ENCODE measurements around the gene WNK2. TPM values are rescaled to one million over a fixed set of nuclear protein-coding genes. Genes with fewer than 3 reads are reported as not detected.

WNK2 gene
- total RNA-seq, 1 donor from 2014 or later, result 222 TPM

DNA sequence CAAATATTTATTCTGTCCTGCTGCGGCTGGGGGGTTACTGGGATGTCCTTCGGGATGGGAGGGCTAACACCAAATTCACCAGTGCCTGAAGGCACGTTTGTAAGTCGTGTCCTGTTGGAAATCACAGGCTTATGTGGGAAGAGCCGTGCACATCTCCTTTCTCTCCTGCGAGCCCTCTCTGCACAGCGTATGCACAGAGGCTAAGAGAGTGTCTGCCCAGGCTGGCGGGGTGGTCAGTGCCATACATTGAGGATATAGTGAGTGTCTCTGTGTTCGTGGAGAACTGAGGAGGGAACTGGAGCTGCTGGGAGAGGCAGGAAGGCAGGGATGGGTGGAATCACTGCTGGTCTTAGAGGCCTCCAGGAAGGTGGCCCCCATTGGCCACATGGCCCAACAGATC is 110.1 kb downstream of the WNK2 start:
- ATAC-seq (ENCODE audit: poor library complexity) (no peak), DNase-seq (no peak)
- intact Hi-C loops (cut with DNase I), result no loop called here

DNA sequence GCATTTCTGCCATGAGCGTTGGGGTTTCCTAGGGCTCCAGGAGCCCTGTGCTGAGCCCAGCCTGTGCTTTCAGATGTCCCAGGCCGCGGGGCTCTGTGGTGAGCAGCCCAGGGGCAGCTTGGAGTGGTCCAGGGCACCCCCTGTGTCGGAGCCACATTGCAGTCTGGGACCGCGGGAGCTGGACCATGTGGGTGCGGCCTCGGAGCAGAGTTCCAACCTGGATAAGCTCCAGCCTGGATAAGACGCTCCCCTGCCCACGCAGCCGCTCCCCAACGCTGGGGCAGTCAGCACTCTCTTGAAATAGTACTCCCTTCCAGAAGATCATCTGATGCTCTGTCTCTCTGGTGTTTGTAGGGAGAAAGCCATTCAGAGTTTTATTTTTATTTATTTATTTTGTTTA is 111.1 kb downstream of the WNK2 start:
- peak; percentile 38 for ATAC-seq (ENCODE audit: poor library complexity)
- intact Hi-C loops (cut with DNase I), result no loop called here
- DNase-seq, result no peak

DNA sequence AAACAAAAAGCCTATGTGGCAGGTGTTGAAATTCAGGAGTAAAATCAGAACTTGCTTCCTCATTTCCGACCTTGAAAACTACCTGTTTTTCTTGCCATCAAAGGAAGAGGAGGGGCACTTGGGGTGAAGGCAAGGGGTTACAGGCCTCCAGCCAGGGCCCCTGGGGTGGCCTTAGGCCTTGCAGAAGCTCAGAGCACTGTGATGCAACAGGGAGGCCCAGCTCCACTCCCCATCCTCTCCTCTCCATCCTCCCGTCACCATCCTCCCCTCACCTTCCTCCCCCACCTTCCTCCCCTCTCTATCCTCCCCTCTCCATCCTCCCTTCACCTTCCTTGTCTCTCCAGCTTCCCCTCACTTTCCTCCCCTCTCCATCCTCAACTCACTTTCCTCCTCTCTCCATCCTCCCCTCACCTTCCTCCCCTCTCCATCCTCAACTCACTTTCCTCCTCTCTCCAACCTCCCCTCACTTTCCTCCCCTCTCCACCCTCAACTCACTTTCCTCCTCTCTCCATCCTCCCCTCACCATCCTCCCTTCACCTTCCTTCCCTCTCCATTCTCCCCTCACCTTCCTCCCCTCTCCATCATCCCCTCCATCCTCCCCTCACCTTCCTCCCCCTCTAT is 111.6 kb downstream of the WNK2 start:
- DNase-seq (no peak), ATAC-seq (ENCODE audit: poor library complexity) (no peak)
- intact Hi-C loops (cut with DNase I), result no loop called here

- intact Hi-C loops (cut with DNase I), result no loop called here
- DNase-seq (no peak), ATAC-seq (ENCODE audit: poor library complexity) (no peak)
Observed at GRCh38 chr9:93296889-93297480, 113.0 kb downstream of the WNK2 start.

DNA sequence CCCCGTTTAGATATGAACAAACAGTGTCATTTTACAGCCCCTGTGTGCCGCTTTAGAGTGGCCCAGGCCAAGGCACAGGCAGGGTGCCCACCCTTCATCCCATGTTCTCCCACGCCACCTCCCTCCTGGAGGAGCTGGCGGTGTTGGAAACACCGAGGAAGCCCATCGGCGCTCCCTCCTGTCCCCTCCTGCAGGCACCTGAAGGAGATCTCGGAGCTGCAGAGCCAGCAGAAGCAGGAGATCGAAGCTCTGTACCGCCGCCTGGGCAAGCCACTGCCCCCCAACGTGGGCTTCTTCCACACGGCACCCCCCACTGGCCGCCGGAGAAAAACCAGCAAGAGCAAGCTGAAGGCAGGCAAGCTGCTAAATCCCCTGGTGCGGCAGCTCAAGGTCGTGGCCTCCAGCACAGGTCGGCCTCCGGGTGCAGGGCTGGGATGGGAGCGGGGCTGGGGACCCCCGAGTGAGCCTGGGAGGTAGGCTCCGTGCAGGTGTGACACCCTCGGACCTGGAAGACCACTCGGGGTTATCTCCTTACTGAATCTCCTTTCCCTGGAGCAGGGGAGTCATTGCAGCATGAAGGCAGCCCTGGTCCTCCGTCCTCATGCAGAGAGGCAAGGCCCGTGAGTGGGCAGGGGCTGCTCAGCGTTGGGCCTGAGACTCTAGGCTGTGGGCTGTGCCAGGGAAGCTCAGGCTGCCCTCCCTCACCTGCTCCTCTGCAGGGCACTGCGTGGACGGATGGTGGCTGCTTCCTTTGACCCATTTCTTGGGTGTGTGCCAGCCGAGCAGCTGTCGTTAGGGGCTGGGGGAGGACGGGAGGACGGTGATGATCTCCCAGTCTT is 113.9 kb downstream of the WNK2 start:
- no peak for DNase-seq
- intact Hi-C loops (cut with DNase I), result no loop called here
- no peak for ATAC-seq (ENCODE audit: poor library complexity)

DNA sequence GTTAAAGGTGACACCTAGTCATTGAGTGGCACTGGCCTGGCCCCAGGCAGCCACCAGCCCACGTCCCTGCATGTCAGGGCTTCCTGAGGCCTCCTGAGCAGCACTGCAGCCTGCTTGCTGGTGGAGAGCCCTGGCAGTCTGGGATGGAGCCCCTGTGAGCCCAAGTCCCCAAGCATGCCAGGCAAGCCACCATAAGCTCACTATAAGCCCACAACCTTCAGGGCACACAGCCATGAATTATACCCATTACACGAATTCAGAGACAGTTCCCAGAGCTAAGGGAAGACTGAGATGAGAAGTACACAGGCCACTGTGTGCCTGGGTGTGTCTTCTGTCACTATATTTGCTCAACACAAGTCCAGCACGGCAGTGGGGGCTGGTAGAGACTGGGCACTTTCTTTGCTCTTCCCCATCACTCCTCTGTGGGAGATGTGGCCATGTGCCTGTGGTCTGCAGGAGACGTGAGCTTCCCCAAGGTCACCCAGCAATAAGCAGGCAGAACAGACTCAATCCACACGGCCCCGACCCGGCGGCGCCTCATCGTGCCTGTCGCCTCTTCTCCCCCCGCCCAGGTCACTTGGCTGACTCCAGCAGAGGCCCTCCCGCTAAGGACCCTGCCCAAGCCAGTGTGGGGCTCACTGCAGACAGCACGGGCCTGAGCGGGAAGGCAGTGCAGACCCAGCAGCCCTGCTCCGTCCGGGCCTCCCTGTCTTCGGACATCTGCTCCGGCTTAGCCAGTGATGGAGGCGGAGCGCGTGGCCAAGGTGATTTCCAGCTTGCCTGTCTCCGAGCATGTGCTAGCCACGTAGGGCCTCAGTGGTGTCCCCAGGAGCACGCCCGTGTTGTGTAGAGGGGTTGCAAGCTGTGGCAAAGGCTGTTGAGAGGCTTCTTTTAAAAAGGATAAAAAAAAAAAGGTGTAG is 114.8 kb downstream of the WNK2 start:
- ATAC-seq (ENCODE audit: poor library complexity) (peak; percentile 2), DNase-seq (no peak)
- intact Hi-C loops (cut with DNase I), result no loop called here

DNA sequence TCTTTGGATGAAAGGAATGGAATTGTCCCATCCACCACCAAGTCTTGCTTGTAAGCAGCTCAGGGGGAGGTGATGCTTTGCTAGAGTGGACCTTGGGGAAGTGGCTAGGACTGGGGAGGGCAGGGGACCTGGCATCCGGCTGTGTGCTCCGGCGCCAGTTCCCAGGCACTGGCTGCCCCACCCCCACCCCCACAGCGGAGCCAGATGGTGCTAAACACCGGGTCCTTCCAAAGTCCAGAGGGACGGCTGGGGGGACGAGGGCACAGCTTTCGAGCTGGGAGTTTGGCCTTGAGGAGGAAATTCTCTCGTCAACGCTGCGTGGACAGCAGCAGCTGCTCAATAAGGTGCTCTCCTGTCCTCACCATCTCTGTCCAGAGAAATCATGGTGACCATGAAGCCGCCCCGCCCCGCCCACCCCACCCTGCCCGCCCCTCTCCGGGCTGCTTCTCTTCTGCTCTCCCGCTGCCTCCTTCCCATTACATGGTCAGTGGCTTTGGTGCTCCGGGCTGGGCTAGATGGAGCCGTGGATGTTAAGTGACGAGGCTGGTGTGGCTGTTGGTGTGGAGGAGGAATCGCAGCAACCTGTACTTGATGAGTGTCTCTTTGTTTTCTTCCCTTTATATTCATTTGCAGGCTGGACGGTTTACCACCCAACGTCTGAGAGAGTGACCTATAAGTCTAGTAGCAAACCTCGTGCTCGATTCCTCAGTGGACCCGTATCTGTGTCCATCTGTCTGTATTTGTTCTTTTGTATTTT is 115.7 kb downstream of the WNK2 start:
- DNase-seq, result no peak
- intact Hi-C loops (cut with DNase I), result loop anchor here (5.0 kb wide), 2 partner anchors 137 to 192 kb away; no protein-coding TSS in a partner anchor
- peak; percentile 63 for ATAC-seq (ENCODE audit: poor library complexity)

DNA sequence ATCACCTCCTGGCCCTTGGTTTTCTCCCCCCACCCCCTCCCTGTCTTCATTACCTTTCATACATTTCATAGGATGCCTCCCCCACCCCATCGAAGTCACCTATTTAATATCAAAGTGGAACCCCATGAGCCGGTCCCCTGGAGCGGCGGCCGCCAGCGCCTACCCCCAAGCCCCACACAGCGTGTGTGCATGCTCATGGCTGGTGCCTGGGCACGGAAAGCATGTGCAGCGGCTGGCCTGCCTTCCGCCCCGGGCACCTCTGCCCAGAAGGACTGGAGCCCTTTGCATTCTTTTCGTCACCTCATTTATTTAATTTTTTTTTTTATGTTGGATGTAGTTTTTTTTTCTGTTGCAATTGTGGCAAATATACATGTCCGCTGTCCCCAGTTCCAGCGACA is 116.2 kb downstream of the WNK2 start:
- ATAC-seq (ENCODE audit: poor library complexity) (no peak), DNase-seq (peak; percentile 39)
- intact Hi-C loops (cut with DNase I), result loop anchor here (5.0 kb wide), 2 partner anchors 138 to 193 kb away; no protein-coding TSS in a partner anchor

GRCh38 chr9:93300585-93301081 is 116.7 kb downstream of the WNK2 start:
- DNase-seq, result peak; percentile 37
- intact Hi-C loops (cut with DNase I), result loop anchor here (5.0 kb wide), 2 partner anchors 138 to 193 kb away; no protein-coding TSS in a partner anchor

GRCh38 chr9:93301291-93301811 is 117.4 kb downstream of the WNK2 start:
- peak; percentile 31 for DNase-seq
- intact Hi-C loops (cut with DNase I), result loop anchor here (5.0 kb wide), 2 partner anchors 139 to 194 kb away; no protein-coding TSS in a partner anchor

More at GRCh38 chr9:93300585-93301081, 116.7 kb downstream of the WNK2 start:
- ATAC-seq (ENCODE audit: poor library complexity), result peak; percentile 14

GRCh38 chr9:93301911-93302541 is 118.1 kb downstream of the WNK2 start:
- ATAC-seq (ENCODE audit: poor library complexity), result no peak

More at GRCh38 chr9:93301291-93301811, 117.4 kb downstream of the WNK2 start:
- no peak for ATAC-seq (ENCODE audit: poor library complexity)

DNA sequence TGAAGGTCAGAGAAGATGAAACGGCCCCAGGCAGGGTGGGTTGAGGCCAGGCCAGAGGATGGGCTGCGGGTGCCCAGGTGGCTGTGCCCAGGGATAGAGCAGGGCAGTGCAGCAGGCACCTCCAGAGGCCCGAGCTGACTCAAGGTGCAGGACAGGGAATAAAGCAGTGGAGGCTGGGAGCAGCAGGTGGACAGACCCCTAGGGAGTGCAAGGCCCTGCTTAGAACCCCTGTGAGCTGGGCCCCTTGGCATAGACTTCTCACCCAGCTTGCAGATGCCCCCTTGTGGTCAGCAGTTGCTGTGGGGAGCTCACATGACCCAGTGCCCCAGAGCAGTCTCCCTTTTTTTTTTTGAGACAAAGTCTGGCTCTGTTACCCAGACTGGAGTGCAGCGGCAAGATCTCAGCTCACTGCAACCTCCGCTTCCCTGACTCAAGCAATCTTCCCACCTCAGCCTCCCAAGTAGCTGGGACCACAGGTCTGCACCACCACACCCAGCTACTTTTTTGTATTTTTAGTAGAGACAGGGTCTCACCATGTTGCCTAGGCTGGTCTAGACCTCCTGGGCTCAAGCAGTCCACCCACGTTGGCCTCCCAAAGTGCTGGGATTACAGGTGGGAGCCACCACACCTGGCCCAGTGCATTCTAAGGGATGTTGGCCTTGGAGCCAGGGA is 118.8 kb downstream of the WNK2 start:
- ATAC-seq (ENCODE audit: poor library complexity) (peak; percentile 27), DNase-seq (peak; percentile 70)
- intact Hi-C loops (cut with DNase I), result loop anchor here (5.0 kb wide), 2 partner anchors 140 to 195 kb away; no protein-coding TSS in a partner anchor

More at GRCh38 chr9:93301911-93302541, 118.1 kb downstream of the WNK2 start:
- peak; percentile 35 for DNase-seq
- intact Hi-C loops (cut with DNase I), result loop anchor here (5.0 kb wide), 2 partner anchors 140 to 195 kb away; no protein-coding TSS in a partner anchor

GRCh38 chr9:93303258-93303771 is 119.4 kb downstream of the WNK2 start:
- DNase-seq (no peak), ATAC-seq (ENCODE audit: poor library complexity) (no peak)
- intact Hi-C loops (cut with DNase I), result loop anchor here (5.0 kb wide), 2 partner anchors 141 to 196 kb away; no protein-coding TSS in a partner anchor

DNA sequence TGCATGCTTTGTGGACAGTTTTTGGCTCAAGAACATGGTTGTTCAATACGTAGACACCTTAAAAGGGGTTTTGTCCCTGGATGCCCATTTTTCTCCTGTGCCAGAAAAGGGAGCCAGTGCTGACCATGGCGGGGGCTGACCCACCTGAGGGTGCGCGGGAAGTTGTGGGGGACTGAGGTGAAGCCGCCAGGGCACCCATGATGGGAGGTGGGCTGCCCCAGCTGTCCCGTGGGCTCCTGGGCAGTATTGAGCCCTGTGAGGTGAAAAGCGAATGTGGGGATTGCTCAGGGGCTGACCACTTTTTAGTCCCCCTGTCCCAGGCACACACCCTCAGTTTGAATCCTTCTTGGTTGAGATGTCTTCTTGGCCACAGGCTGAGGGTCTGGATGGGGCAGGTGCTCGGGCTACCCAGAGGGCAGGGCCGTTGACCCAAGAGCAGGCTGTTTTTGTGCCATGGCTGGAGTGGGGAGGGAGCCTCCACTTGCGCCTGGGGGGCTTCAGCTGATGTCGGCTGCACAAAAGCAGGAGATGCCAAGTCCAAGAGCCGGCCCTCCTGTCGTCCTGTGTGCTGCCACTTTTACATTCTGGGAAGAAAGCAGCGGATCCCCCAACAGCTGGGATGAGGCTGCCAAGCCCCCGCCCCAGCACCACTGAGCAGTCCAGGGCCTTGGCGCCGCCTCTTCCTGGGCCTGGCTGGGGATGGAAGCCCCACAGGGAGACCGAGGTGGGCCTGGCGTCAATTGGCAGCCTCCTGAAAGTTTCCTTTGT is 120.1 kb downstream of the WNK2 start:
- intact Hi-C loops (cut with DNase I), result loop anchor here (5.0 kb wide), 2 partner anchors 142 to 197 kb away; no protein-coding TSS in a partner anchor
- ATAC-seq (ENCODE audit: poor library complexity), result no peak
- DNase-seq, result peak; percentile 36

All from Right ventricle myocardium superior (tissue), 1 donor.